Caco-2 (cell line): Measurements from ENCODE around the gene KIRREL3. TPM values are rescaled to one million over a fixed set of nuclear protein-coding genes. Genes with fewer than 3 reads are reported as not detected.

Experiments
- BruUV-seq: library from RNA; stranded (reverse); fragments of 400-500 nt; replicated peaks from 2 replicates; lab custom pipeline; 2021; lab: Mats Ljungman, UMichigan
- CTCF ChIA-PET: fragments of 300-600 bp; sonication (Branson Sonifier 250); formaldehyde crosslinking; loops from one replicate; lab custom pipeline; 2022; ENCODE audit warnings: antibody characterized with exemption; lab: Charles Lee
- POLR2A ChIA-PET: fragments of 300-600 bp; sonication (Branson Sonifier 250); formaldehyde crosslinking; loops from one replicate; lab custom pipeline; 2022; ENCODE audit warnings: antibody characterized with exemption; lab: Charles Lee
- DNase-seq, 2 experiments: peaks; one replicate each; pipeline versions ENCODE4 v3.0.0 to v3.0.0-alpha.2; 2020 to 2022
- H3K27me3 ChIP-seq: replicated peaks from 2 replicates; pipeline ENCODE4 v1.6.0; 2011; ENCODE audit warnings: low read length; ENCODE audit not compliant: control insufficient read depth, insufficient read depth
- H3K36me3 ChIP-seq: 2 replicates; pipeline ENCODE4 v1.5.1; 2011; ENCODE audit warnings: low read length; ENCODE audit not compliant: control insufficient read depth, insufficient read depth
- H3K4me1 ChIP-seq: fragments of 250-450 bp; sonication (Bioruptor Pico); 2 replicates; pipeline ENCODE4 v1.5.1; 2020; ENCODE audit warnings: mild to moderate bottlenecking
- H3K4me3 ChIP-seq: 2 replicates; pipeline ENCODE4 v1.5.1; 2011; ENCODE audit warnings: low read depth, mild to moderate bottlenecking, control low read depth, low read length
- H3K9me3 ChIP-seq: fragments of 250-450 bp; sonication (Bioruptor Pico); 2 replicates; pipeline ENCODE4 v1.5.1; 2020; ENCODE audit warnings: mild to moderate bottlenecking, moderate library complexity
- H3K27ac Mint-ChIP-seq: one replicate; pipeline ENCODE4 v1.8.0; 2022; ENCODE audit warnings: mixed read lengths; ENCODE audit not compliant: unreplicated experiment
- H3K27me3 Mint-ChIP-seq: one replicate; pipeline ENCODE4 v1.8.0; 2022; ENCODE audit warnings: mixed read lengths; ENCODE audit not compliant: insufficient read depth, unreplicated experiment
- H3K36me3 Mint-ChIP-seq: one replicate; pipeline ENCODE4 v1.8.0; 2022; ENCODE audit warnings: mild to moderate bottlenecking, mixed read lengths; ENCODE audit not compliant: insufficient read depth, unreplicated experiment
- H3K4me1 Mint-ChIP-seq: one replicate; pipeline ENCODE4 v1.8.0; 2022; ENCODE audit warnings: low read depth, mixed read lengths; ENCODE audit not compliant: unreplicated experiment
- H3K4me3 Mint-ChIP-seq: one replicate; pipeline ENCODE4 v1.8.0; 2022; ENCODE audit warnings: mild to moderate bottlenecking, moderate library complexity, mixed read lengths; ENCODE audit not compliant: unreplicated experiment
- H3K9me3 Mint-ChIP-seq: one replicate; pipeline ENCODE4 v1.8.0; 2022; ENCODE audit warnings: mixed read lengths; ENCODE audit not compliant: unreplicated experiment
- intact Hi-C: fragments of 100-400 bp; cut with micrococcal nuclease; formaldehyde crosslinking; loops from one replicate; pipeline ENCODE4 v1.10.0; 2022; ENCODE audit not compliant: unreplicated experiment
- total RNA-seq: library from RNA; stranded (reverse); gene quantifications from 2 replicates; pipeline ENCODE4 v1.2.3, GENCODE V29; 2022
- TF ChIP-seq, protein P1 (sequence below), 2 experiments: fragments of 200-600 bp in 1 of 2; IDR thresholded peaks; 1 replicate in 1 of 2; 2 replicates in 1 of 2; pipeline versions ENCODE4 v1.5.1 to v1.8.0; 2011 to 2022; ENCODE audit warnings: antibody characterized with exemption in 1 of 2, control low read depth in 1 of 2, inconsistent platforms in 1 of 2, low read depth in 1 of 2, low read length in 1 of 2, mild to moderate bottlenecking in 1 of 2, moderate library complexity in 1 of 2; ENCODE audit not compliant: insufficient read depth in 1 of 2, severe bottlenecking in 1 of 2, unreplicated experiment in 1 of 2

KIRREL3 gene
- total RNA-seq, 1 experiment from 2014 or later, result not detected

DNA sequence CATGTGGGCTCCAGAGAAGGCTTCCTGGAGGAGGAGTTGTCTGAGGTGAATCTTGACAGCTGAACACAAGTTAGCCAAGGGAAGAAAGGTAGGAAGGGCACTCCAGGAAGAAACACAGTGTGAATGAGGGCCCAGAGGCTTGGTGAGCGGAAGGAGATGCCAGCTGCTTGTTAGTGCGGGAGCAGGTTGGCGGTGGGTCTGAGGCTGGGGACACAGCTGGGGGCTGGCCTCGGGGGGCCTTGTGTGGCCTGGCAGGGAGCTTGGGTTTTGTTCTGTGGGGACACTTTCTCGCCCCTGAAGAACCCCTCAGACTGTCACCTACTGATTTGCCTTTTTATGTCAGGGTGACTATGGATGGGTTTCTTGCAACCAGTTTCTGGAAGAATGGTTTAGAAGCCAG lies 485.1 kb downstream of the KIRREL3 start:
- peaks cover 49% of the 10 kb centered on the region for H3K27me3 Mint-ChIP-seq
- Histone ChIP-seq H3K27me3 (peaks cover 5% of the 10 kb centered on the region), H3K9me3 (no peaks in the 10 kb centered on the region), H3K4me1 (no peaks in the 10 kb centered on the region), H3K36me3 (no peaks in the 10 kb centered on the region), H3K4me3 (no peak overlapping the region)
- no peak for DNase-seq
- intact Hi-C loops, result no loop called here
- no peak overlapping the region for H3K4me3 Mint-ChIP-seq
- ChIA-PET CTCF (no interaction called here), POLR2A (no interaction called here)
- no TSS peak for BruUV-seq
- no peaks in the 10 kb centered on the region for H3K9me3 Mint-ChIP-seq
- H3K27ac Mint-ChIP-seq, result no peak overlapping the region
- no peaks in the 10 kb centered on the region for H3K4me1 Mint-ChIP-seq
- TF ChIP-seq, protein P1, sequence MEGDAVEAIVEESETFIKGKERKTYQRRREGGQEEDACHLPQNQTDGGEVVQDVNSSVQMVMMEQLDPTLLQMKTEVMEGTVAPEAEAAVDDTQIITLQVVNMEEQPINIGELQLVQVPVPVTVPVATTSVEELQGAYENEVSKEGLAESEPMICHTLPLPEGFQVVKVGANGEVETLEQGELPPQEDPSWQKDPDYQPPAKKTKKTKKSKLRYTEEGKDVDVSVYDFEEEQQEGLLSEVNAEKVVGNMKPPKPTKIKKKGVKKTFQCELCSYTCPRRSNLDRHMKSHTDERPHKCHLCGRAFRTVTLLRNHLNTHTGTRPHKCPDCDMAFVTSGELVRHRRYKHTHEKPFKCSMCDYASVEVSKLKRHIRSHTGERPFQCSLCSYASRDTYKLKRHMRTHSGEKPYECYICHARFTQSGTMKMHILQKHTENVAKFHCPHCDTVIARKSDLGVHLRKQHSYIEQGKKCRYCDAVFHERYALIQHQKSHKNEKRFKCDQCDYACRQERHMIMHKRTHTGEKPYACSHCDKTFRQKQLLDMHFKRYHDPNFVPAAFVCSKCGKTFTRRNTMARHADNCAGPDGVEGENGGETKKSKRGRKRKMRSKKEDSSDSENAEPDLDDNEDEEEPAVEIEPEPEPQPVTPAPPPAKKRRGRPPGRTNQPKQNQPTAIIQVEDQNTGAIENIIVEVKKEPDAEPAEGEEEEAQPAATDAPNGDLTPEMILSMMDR (IDR thresholded peaks at IDR 0.05; ENCODE audit: insufficient read depth in 1 of 2, low read depth in 1 of 2, low read length in 1 of 2, severe bottlenecking in 1 of 2, unreplicated experiment in 1 of 2), result no peak
- no peaks in the 10 kb centered on the region for H3K36me3 Mint-ChIP-seq

DNA sequence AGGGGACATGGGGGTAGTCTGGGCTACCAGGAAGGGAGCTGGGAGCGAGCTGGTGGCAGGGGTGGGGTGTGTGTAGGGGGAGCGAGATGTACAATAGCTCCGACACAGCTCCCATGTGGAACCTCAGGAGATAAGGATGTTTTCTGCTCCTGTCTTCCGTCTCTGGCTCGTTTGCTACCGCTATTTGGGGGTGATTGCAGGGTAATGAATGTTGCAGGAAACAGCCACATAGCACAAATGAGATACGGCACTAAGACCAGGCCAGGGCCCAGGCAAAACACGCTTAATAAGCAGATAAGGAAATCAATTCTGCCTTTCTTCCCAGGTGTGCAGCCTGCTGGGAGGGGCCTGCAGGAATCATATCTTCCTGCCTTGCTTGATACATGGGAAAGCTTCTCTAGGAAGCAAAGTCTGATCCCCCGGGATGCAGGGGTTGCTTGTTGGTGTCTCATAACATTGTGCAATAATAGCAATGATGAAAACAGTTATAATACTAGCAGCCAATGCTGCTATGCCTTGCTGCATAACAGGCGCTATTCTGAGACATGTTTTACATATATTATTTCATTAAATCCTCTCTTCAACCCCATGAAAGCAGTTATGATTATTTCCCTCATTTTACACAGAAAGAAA lies 486.4 kb downstream of the KIRREL3 start:
- H3K36me3 Mint-ChIP-seq, result no peaks in the 10 kb centered on the region
- H3K4me1 Mint-ChIP-seq, result no peaks in the 10 kb centered on the region
- H3K27me3 Mint-ChIP-seq, result peaks cover 46% of the 10 kb centered on the region
- Histone ChIP-seq H3K4me1 (no peaks in the 10 kb centered on the region), H3K36me3 (no peaks in the 10 kb centered on the region), H3K27me3 (peaks cover 5% of the 10 kb centered on the region), H3K9me3 (no peaks in the 10 kb centered on the region), H3K4me3 (no peak overlapping the region)
- BruUV-seq, result no TSS peak
- no peak overlapping the region for H3K4me3 Mint-ChIP-seq
- no peak overlapping the region for H3K27ac Mint-ChIP-seq
- CTCF ChIA-PET, result no interaction called here
- no peak for DNase-seq
- intact Hi-C loops, result no loop called here
- TF ChIP-seq, protein P1 (IDR thresholded peaks at IDR 0.05; ENCODE audit: insufficient read depth in 1 of 2, low read depth in 1 of 2, low read length in 1 of 2, severe bottlenecking in 1 of 2, unreplicated experiment in 1 of 2), result no peak
- no peaks in the 10 kb centered on the region for H3K9me3 Mint-ChIP-seq
- POLR2A ChIA-PET, result no interaction called here

DNA sequence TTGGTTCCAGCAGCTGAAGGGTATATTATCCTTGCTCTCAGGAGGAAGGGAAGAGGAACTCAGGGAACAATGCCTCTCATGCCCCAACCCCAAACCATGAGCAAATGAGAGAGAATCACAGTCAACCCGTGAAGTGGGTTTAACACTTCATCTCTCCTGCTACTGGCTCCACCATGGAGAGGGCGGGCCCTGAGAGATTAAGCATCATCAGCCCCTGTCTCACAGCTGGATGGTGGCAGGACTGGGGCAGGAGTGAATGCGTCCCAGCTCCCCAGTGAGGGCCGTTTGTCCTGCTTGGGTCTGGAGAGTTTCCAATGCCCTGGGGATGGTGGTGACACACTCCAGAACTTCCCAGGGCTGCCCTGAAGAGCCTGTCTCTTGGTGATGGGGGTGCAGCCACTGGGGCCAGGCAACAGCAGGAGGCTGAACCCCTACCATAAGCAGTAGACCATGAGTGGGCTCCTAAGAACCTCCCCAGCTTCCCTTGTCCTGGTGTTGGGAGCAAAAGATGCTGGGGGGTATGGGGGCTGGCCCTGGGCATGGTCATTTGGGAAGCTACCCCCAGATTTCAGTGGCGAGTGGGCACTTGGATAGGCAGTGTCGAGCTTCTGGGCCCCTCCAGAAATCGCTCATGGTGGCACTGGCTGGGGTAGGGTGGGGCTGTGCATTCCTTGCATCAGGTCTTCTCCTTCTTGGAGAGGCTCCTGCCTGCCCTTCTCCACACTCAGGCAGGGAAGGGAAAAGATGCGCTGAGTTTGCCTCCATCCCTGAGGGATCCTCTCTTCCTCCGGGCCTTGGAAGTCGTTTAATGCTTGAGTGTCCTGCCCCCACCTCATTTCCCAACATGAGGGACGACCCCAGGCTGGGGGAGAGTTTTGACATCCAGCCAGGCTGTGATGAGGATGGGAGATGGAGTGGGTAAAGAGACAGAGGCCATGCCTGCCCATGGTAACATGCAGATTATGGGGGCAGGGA lies 487.5 kb downstream of the KIRREL3 start:
- intact Hi-C loops, result no loop called here
- peaks cover 3% of the 10 kb centered on the region; the same call in 1 of the 2 replicates for H3K27me3 ChIP-seq
- DNase-seq, result no peak
- no peak overlapping the region for H3K27ac Mint-ChIP-seq
- H3K4me1 ChIP-seq, result no peaks in the 10 kb centered on the region
- H3K9me3 Mint-ChIP-seq, result no peaks in the 10 kb centered on the region
- TF ChIP-seq, protein P1 (IDR thresholded peaks at IDR 0.05; ENCODE audit: insufficient read depth in 1 of 2, low read depth in 1 of 2, low read length in 1 of 2, severe bottlenecking in 1 of 2, unreplicated experiment in 1 of 2), result no peak
- H3K9me3 ChIP-seq, result no peaks in the 10 kb centered on the region
- no peaks in the 10 kb centered on the region for H3K4me1 Mint-ChIP-seq
- ChIA-PET POLR2A (no interaction called here), CTCF (no interaction called here)
- peaks cover 47% of the 10 kb centered on the region for H3K27me3 Mint-ChIP-seq
- no peaks in the 10 kb centered on the region for H3K36me3 Mint-ChIP-seq
- no TSS peak for BruUV-seq
- H3K36me3 ChIP-seq, result no peaks in the 10 kb centered on the region
- no peak overlapping the region for H3K4me3 ChIP-seq
- no peak overlapping the region for H3K4me3 Mint-ChIP-seq
